Stimulated activated CD4-positive, alpha-beta T cell treated with anti-CD3 and anti-CD28 coated beads, Interleukin-4, amount 100 ng/mL, for 24 hours (primary cell): Measurements from ENCODE around the gene NAGK.

Experiments
- DNase-seq: peaks from one replicate; pipeline ENCODE4 v3.0.0-alpha.2; 2020

The NAGK gene

GRCh38 chr2:71117063-71117462 lies 48.6 kb downstream of the NAGK start:
- no peak for DNase-seq

- no peak for DNase-seq
These were observed 51.7 kb downstream of the NAGK start for GRCh38 chr2:71120195-71120594.

DNA sequence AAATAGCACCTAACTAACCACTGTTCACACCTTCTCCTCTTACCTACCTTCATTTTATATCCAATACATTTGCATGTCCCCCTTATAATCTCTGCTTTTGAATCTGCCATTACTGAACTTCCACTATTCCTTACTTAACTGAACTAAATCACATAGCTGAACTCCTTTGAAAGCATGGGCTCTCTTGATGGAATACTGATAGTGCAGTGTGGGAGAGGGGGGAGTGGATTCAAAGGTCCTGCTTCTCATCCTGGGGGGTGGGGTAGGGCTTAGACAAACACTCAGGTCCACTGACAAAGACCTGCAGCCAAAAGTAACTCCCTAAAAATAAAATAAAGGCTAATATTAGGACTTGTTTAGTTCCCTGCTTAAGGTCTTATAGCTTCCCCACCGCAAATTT lies 53.0 kb downstream of the NAGK start:
- DNase-seq: no peak

DNA sequence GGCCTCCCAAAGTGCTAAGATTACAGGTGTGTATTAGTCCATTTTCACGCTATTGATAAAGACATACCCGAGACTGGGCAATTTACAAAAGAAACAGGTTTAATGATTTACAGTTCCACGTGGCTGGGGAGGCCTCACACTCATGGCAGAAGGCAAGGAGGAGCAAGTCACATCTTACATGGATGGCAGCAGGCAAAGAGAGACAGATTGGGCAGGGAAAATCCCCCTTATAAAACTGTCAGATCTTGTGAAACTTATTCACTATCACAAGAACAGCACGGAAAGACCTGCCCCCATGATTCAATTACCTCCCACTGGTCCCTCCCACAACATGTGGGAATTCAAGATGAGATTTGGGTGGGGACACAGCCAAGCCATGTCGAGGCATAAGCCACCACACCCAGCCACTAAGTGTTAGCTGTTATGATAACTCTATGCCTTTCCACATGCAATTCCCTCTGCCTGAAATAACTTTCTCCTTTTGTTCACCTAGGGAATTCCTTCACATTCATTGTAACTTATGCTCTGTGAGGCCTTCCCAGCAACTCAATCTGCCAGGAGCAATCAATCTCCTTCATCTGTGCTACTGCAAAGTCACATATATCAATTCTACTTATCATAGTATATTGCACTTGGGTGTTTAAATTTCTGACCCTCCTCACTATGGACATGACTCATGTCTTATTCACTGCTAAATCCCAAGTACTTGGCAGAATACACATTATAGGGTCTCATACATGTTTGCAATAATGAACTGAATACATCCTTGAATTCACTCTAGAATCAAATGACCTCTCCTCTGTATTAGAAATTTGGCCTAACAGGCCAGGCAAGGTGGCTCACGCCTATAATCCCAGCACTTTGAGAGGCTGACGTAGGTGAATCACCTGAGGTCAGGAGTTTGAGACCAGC lies 54.2 kb downstream of the NAGK start:
- no peak for DNase-seq

GRCh38 chr2:71125506-71126294 lies 57.3 kb downstream of the NAGK start:
- no peak for DNase-seq

DNA sequence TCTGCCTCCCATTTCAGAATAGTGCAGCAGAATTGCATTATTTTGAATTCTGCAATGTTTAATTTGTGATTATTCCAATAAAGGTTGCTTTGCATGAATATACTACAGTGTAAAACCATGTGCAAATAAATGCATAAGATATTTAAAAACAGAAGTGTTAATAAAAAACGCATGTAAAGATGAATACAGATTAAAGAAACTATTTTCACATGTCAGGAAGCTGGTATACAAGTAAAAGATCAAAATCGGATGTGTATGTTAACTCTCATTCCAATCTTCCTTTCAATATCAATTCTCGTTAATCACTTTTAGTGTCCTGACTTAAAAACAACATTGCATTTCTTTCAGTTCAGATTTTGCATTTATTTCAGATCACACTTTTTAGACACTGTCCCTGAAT lies 58.5 kb downstream of the NAGK start:
- no peak for DNase-seq
